ENCODE results near the gene PFKFB3. TPM values are rescaled to one million over a fixed set of nuclear protein-coding genes. Genes with fewer than 3 reads are reported as not detected.

PFKFB3 gene
- total and polyA plus RNA-seq, 9 of the 15 experiments (the other 6 are each of a cell fraction or from before 2014, with no cell fraction given): 0.46 to 21.6 (median 7.8) TPM

DNA sequence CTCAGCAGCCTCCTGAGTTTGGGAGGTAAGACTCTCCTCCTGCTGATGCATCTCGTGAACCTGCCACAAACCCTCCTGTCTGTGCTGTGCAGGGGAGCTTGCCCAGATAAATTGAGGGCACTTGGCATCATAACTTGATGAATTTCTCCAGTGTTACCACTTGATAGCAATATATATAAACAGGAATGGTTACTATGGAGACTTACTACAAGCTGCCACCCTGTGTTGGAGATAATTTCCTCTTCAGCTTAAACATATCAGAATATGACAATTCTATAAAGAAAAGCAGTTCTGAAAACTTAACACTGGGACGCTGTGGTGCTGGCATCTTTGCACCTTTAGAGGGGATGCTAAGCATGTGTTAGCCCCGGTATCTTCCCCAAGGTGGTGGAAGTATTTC lies 14.9 kb downstream of the PFKFB3 start:
- in situ Hi-C loops (cut with MboI) (no loop called here), intact Hi-C loops (cut with micrococcal nuclease) (no loop called here)
- no peak for ATAC-seq
- CTCF ChIA-PET (ENCODE audit: low intra/inter-chr PET ratio): no interaction called here
- no peak overlapping the region for H2AFZ ChIP-seq (ENCODE audit: low read depth, low read length)
- H3K79me2 ChIP-seq (ENCODE audit: control insufficient read depth, insufficient read depth, low read length): no peaks in the 10 kb centered on the region
- POLR2A ChIA-PET: interaction anchor here (0.6 to 1.3 kb wide), 3 partner anchors 12 to 401 kb away, joined by 3 to 5 read pairs (median 3); no protein-coding TSS in a partner anchor
- 88% methylated on average over 3 of the region's 3 CpGs for WGBS (ENCODE audit: insufficient coverage, low coverage, missing lambda C conversion rate)
- no peaks in the 10 kb centered on the region for H4K20me1 ChIP-seq (replicated peaks; ENCODE audit: control insufficient read depth, insufficient read depth, low read length)
- no peaks in the 10 kb centered on the region for H3K27me3 ChIP-seq (ENCODE audit: control insufficient read depth in 2 of 2, insufficient read depth in 2 of 2, low read length in 2 of 2)
- no peak overlapping the region for H3K4me3 ChIP-seq
- H3K4me2 ChIP-seq (ENCODE audit: insufficient read depth, low read length): no peak overlapping the region
- no peaks in the 10 kb centered on the region for H3K9me3 ChIP-seq (replicated peaks; ENCODE audit: control insufficient read depth, insufficient read depth, low read depth, low read length)
- FAIRE-seq: no peak
- no peak overlapping the region for H3K9ac ChIP-seq (ENCODE audit: insufficient read depth in 1 of 2, low read depth in 2 of 2, low read length in 2 of 2)
- DNase-seq (ENCODE audit: extremely low read depth in 1 of 4, low spot score in 3 of 4): no peak
- H3K27ac ChIP-seq (ENCODE audit: extremely low read depth, low read depth, low read length): no peak overlapping the region
- peaks cover 80% of the 10 kb centered on the region; the same call in 2 of the 3 replicates for H3K36me3 ChIP-seq (ENCODE audit: control insufficient read depth, insufficient read depth, low read length)
- H3K9me1 ChIP-seq (ENCODE audit: control insufficient read depth, insufficient read depth, low read length): peaks cover 3% of the 10 kb centered on the region
- no peak for TF ChIP-seq BMI1 (IDR thresholded peaks at IDR 0.05; ENCODE audit: low read length)
- TF ChIP-seq, protein P1, sequence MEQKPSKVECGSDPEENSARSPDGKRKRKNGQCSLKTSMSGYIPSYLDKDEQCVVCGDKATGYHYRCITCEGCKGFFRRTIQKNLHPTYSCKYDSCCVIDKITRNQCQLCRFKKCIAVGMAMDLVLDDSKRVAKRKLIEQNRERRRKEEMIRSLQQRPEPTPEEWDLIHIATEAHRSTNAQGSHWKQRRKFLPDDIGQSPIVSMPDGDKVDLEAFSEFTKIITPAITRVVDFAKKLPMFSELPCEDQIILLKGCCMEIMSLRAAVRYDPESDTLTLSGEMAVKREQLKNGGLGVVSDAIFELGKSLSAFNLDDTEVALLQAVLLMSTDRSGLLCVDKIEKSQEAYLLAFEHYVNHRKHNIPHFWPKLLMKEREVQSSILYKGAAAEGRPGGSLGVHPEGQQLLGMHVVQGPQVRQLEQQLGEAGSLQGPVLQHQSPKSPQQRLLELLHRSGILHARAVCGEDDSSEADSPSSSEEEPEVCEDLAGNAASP (IDR thresholded peaks at IDR 0.05): no peak
- TF ChIP-seq RBM25 (IDR thresholded peaks at IDR 0.05; ENCODE audit: low read depth, low read length, severe bottlenecking): no peak
- TF ChIP-seq CREM (IDR thresholded peaks at IDR 0.05; ENCODE audit: low read depth): no peak
- no peak for TF ChIP-seq HDAC8 (tag; IDR thresholded peaks at IDR 0.05)
- no peak for TF ChIP-seq CBX8 (IDR thresholded peaks at IDR 0.05; ENCODE audit: borderline replicate concordance, extremely low read depth, low read depth, low read length, poor library complexity, severe bottlenecking)
- TF ChIP-seq PHB (CRISPR knock-in tag; IDR thresholded peaks at IDR 0.05): no peak
- no TSS peak for BruUV-seq (replicated peaks)
- peaks cover 0 to 3% of the 10 kb centered on the region in 2 experiments; a peak in 1 of 5 replicates for H3K4me1 ChIP-seq (replicated peaks in 1 of 2; ENCODE audit: control insufficient read depth in 2 of 2, insufficient read depth in 2 of 2, low read length in 2 of 2)
